HEK293 (cell line): ENCODE measurements around the gene TRMT13.

ENCODE experiments used
- KLF7 ChIP-seq: fragments of 450-650 bp; formaldehyde crosslinking; IDR thresholded peaks from 2 replicates; pipeline ENCODE4 v1.5.1; 2016; ENCODE audit warnings: missing biosample characterization, missing genetic modification characterization, borderline replicate concordance
- KLF9 ChIP-seq: fragments of 450-650 bp; formaldehyde crosslinking; IDR thresholded peaks from 2 replicates; pipeline ENCODE4 v1.5.1; 2016; ENCODE audit warnings: missing biosample characterization, missing genetic modification characterization, low read depth
- SP2 ChIP-seq: fragments of 450-650 bp; formaldehyde crosslinking; IDR thresholded peaks from 2 replicates; pipeline ENCODE4 v1.5.1; 2016; ENCODE audit warnings: missing biosample characterization, missing genetic modification characterization
- ZNF140 ChIP-seq: fragments of 450-650 bp; formaldehyde crosslinking; IDR thresholded peaks from 2 replicates; pipeline ENCODE4 v1.5.1; 2016; ENCODE audit warnings: missing biosample characterization, missing genetic modification characterization
- ZNF148 ChIP-seq: fragments of 450-650 bp; formaldehyde crosslinking; IDR thresholded peaks from 2 replicates; pipeline ENCODE4 v1.5.0; 2017; ENCODE audit warnings: missing biosample characterization, missing genetic modification characterization, borderline replicate concordance
- ZNF777 ChIP-seq: fragments of 450-650 bp; formaldehyde crosslinking; IDR thresholded peaks from 2 replicates; pipeline ENCODE4 v1.5.1; 2017; ENCODE audit warnings: missing biosample characterization, missing genetic modification characterization, borderline replicate concordance
- ZNF843 ChIP-seq: fragments of 450-650 bp; formaldehyde crosslinking; IDR thresholded peaks from 2 replicates; pipeline ENCODE4 v1.5.1; 2016; ENCODE audit warnings: missing biosample characterization, missing genetic modification characterization
- TF ChIP-seq, protein P1 (sequence below): fragments of 450-650 bp; formaldehyde crosslinking; IDR thresholded peaks from 2 replicates; pipeline ENCODE4 v1.5.1; 2016; ENCODE audit warnings: missing biosample characterization, missing genetic modification characterization

DNA sequence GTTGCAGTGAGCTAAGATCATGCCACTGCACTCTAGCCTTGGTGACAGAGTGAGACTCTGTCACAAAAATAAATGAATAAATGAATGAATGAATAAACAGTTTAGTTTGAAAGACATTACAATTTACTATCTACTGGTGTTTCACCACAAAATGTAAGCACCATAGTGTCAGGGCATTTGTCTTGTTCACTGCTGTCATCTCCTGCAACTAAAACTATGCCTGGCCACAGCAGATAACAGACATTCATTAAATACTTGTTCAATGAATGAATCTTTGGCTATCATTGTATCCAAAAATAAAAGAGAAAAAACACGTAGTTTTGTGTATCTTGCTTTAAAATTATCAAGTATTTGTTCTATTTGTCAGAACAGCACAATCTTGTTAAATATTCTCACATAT, 32.8 kb upstream of the TRMT13 start:
- TF ChIP-seq, protein P1, sequence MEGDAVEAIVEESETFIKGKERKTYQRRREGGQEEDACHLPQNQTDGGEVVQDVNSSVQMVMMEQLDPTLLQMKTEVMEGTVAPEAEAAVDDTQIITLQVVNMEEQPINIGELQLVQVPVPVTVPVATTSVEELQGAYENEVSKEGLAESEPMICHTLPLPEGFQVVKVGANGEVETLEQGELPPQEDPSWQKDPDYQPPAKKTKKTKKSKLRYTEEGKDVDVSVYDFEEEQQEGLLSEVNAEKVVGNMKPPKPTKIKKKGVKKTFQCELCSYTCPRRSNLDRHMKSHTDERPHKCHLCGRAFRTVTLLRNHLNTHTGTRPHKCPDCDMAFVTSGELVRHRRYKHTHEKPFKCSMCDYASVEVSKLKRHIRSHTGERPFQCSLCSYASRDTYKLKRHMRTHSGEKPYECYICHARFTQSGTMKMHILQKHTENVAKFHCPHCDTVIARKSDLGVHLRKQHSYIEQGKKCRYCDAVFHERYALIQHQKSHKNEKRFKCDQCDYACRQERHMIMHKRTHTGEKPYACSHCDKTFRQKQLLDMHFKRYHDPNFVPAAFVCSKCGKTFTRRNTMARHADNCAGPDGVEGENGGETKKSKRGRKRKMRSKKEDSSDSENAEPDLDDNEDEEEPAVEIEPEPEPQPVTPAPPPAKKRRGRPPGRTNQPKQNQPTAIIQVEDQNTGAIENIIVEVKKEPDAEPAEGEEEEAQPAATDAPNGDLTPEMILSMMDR (tag by site-specific recombination) = no peak
- no peak for TF ChIP-seq ZNF140 (tag by site-specific recombination)
- no peak for TF ChIP-seq KLF7 (tag by site-specific recombination)
- TF ChIP-seq ZNF148 = no peak
- no peak for TF ChIP-seq KLF9 (tag by site-specific recombination)
- no peak for TF ChIP-seq ZNF843
- TF ChIP-seq SP2 (tag by site-specific recombination) = no peak
- no peak for TF ChIP-seq ZNF777 (tag by site-specific recombination)
